DOHH2 (cell line): Measurements from ENCODE around the gene CHP2.

ENCODE experiments used
- H3F3A ChIP-seq: fragments of 200-600 bp; sonication (generic), shearing (Covaris generic); 2 replicates; pipeline ENCODE4 v1.6.0; 2016; ENCODE audit warnings: antibody characterized with exemption, mild to moderate bottlenecking; ENCODE audit not compliant: control insufficient read depth, insufficient read depth
- H3K27ac ChIP-seq: fragments of 200-600 bp; sonication (generic); 2 replicates; pipeline ENCODE4 v1.5.1; 2014; ENCODE audit warnings: low read depth, mild to moderate bottlenecking, low read length, moderate library complexity
- H3K27me3 ChIP-seq: fragments of 200-600 bp; sonication (generic); 2 replicates; pipeline ENCODE4 v1.6.1; 2014; ENCODE audit warnings: mild to moderate bottlenecking, low read length, mixed read lengths; ENCODE audit not compliant: control insufficient read depth
- H3K36me3 ChIP-seq: fragments of 200-600 bp; sonication (generic); 2 replicates; pipeline ENCODE4 v1.6.1; 2014; ENCODE audit warnings: mild to moderate bottlenecking, low read length, moderate library complexity, mixed read lengths; ENCODE audit not compliant: control insufficient read depth
- H3K4me1 ChIP-seq: fragments of 200-600 bp; sonication (generic); 2 replicates; pipeline ENCODE4 v1.6.1; 2014; ENCODE audit warnings: mild to moderate bottlenecking, low read length, mixed read lengths; ENCODE audit not compliant: control insufficient read depth
- H3K4me2 ChIP-seq: fragments of 200-600 bp; sonication (generic); 2 replicates; pipeline ENCODE4 v1.6.0; 2014; ENCODE audit warnings: mild to moderate bottlenecking, low read length, moderate library complexity
- H3K4me3 ChIP-seq: fragments of 200-600 bp; sonication (generic); 2 replicates; pipeline ENCODE4 v1.5.1; 2014; ENCODE audit warnings: mild to moderate bottlenecking, low read length, mixed read lengths
- H3K79me2 ChIP-seq: fragments of 200-600 bp; sonication (generic); 2 replicates; pipeline ENCODE4 v1.6.1; 2014; ENCODE audit warnings: mild to moderate bottlenecking, low read length, mixed read lengths; ENCODE audit not compliant: control insufficient read depth
- H3K9me2 ChIP-seq: fragments of 200-600 bp; sonication (generic); replicated peaks from 2 replicates; pipeline ENCODE4 v1.6.1; 2014; ENCODE audit warnings: mild to moderate bottlenecking, low read length, mixed read lengths; ENCODE audit not compliant: control insufficient read depth
- H3K9me3 ChIP-seq: fragments of 200-600 bp; sonication (generic); 2 replicates; pipeline ENCODE4 v1.6.1; 2014; ENCODE audit warnings: antibody characterized with exemption, low read length, mixed read lengths; ENCODE audit not compliant: control insufficient read depth, insufficient read depth
- H4K20me1 ChIP-seq: fragments of 200-600 bp; sonication (generic); 2 replicates; pipeline ENCODE4 v1.6.0; 2014; ENCODE audit warnings: low read depth, mild to moderate bottlenecking, antibody characterized with exemption, low read length, moderate library complexity; ENCODE audit not compliant: control insufficient read depth, insufficient read depth
- EZH2phosphoT487 ChIP-seq: fragments of 200-600 bp; sonication (generic); IDR thresholded peaks from 2 replicates; pipeline ENCODE4 v1.6.1; 2017; ENCODE audit warnings: borderline replicate concordance, mild to moderate bottlenecking, antibody characterized with exemption, low read length, moderate library complexity, mixed read lengths
- TF ChIP-seq, protein P1 (sequence below): fragments of 200-600 bp; sonication (generic); IDR thresholded peaks from one replicate; pipeline ENCODE4 v1.5.1; 2014; ENCODE audit warnings: antibody characterized with exemption, mild to moderate bottlenecking, low read depth, low read length; ENCODE audit not compliant: poor library complexity, severe bottlenecking

The CHP2 gene

DNA sequence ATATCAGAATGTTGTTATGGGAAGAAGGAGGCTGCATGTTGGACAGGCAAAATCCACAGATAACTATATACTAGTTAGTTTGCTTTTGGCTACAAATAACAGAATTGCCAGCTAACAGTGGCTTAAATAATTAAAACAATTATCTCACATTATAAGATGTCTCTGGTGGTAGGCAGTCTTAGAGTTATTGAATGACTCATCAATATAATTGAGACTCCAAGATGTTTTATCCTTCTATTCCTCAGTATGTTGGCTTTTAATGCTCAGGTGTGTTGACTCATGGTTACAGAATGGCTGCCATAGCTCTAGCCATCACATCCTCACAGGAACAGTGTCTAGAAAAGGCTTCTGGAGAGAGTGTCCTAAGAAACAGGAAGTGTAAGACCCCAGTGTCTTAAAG, 11.1 kb downstream of the CHP2 start:
- H3F3A ChIP-seq: no peaks in the 10 kb centered on the region
- no peak overlapping the region for H3K4me3 ChIP-seq
- H3K4me2 ChIP-seq: no peak overlapping the region
- H3K9me3 ChIP-seq: no peaks in the 10 kb centered on the region
- no peaks in the 10 kb centered on the region for H3K27me3 ChIP-seq
- no peaks in the 10 kb centered on the region for H3K79me2 ChIP-seq
- TF ChIP-seq, protein P1, sequence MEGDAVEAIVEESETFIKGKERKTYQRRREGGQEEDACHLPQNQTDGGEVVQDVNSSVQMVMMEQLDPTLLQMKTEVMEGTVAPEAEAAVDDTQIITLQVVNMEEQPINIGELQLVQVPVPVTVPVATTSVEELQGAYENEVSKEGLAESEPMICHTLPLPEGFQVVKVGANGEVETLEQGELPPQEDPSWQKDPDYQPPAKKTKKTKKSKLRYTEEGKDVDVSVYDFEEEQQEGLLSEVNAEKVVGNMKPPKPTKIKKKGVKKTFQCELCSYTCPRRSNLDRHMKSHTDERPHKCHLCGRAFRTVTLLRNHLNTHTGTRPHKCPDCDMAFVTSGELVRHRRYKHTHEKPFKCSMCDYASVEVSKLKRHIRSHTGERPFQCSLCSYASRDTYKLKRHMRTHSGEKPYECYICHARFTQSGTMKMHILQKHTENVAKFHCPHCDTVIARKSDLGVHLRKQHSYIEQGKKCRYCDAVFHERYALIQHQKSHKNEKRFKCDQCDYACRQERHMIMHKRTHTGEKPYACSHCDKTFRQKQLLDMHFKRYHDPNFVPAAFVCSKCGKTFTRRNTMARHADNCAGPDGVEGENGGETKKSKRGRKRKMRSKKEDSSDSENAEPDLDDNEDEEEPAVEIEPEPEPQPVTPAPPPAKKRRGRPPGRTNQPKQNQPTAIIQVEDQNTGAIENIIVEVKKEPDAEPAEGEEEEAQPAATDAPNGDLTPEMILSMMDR: no peak
- no peak for TF ChIP-seq EZH2phosphoT487
- no peaks in the 10 kb centered on the region for H3K36me3 ChIP-seq
- H4K20me1 ChIP-seq: no peaks in the 10 kb centered on the region
- no peaks in the 10 kb centered on the region for H3K4me1 ChIP-seq
- H3K9me2 ChIP-seq: no peaks in the 10 kb centered on the region
- no peak overlapping the region for H3K27ac ChIP-seq

DNA sequence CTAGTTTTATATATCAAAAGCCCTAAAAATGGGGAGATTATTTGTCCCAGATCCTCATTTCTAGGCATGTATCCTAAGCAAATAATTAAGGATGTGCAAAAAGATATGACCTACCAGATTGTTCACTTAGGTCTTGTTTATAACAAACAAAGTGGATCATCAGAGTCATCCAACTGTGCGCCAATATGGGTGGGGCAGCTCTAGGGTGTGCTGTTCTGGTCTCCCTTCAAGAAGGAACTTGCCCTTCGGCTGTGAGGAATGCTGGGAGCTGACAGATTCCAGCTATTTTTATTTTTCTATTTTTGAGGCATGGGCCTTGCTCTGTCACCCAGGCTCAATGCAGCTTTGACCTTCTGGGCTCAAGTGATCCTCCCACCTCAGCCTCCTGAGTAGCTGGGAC, 13.8 kb downstream of the CHP2 start:
- Histone ChIP-seq H3K9me2 (no peaks in the 10 kb centered on the region), H3K4me2 (no peak overlapping the region), H3K27me3 (peaks cover 1% of the 10 kb centered on the region; the same call in 1 of the 2 replicates), H3K4me3 (no peak overlapping the region), H3F3A (no peaks in the 10 kb centered on the region), H3K36me3 (no peaks in the 10 kb centered on the region), H3K27ac (no peak overlapping the region), H3K4me1 (no peaks in the 10 kb centered on the region), H3K79me2 (no peaks in the 10 kb centered on the region), H3K9me3 (no peaks in the 10 kb centered on the region), H4K20me1 (no peaks in the 10 kb centered on the region)
- TF ChIP-seq EZH2phosphoT487: no peak
- TF ChIP-seq, protein P1: no peak

DNA sequence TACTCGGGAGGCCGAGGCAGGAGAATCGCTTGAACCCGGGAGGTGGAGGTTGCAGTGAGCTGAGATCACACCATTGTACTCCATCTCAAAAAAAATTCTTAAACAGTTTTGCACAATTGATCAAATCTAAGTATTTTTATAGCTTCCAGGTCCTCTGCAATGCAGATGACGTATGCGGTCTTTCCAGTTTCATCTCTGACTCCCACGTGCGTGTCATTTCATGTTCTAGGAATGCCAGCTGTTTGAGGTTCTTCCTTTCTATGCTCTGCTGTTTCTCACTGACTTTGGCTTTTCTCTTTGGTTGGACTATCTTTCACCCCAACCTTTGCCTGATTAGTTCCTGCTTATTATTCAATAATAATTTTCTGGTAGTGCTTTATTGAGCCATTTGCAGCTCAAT, 16.2 kb downstream of the CHP2 start:
- TF ChIP-seq EZH2phosphoT487: no peak
- TF ChIP-seq, protein P1: no peak
- no peaks in the 10 kb centered on the region for H3K36me3 ChIP-seq
- H3K27ac ChIP-seq: no peak overlapping the region
- H3K27me3 ChIP-seq: peaks cover 2% of the 10 kb centered on the region; the same call in 1 of the 2 replicates
- H3K79me2 ChIP-seq: no peaks in the 10 kb centered on the region
- H3K4me2 ChIP-seq: no peak overlapping the region
- no peaks in the 10 kb centered on the region for H3K9me3 ChIP-seq
- no peaks in the 10 kb centered on the region for H4K20me1 ChIP-seq
- H3K4me1 ChIP-seq: no peaks in the 10 kb centered on the region
- H3K4me3 ChIP-seq: no peak overlapping the region
- H3K9me2 ChIP-seq: no peaks in the 10 kb centered on the region
- H3F3A ChIP-seq: no peaks in the 10 kb centered on the region
